Right lobe of liver (tissue), 4 donors: ENCODE results near the gene PRKCZ.

Source experiments
- POLR2A ChIP-seq: fragments of 450-650 bp; IDR thresholded peaks from one replicate; pipeline ENCODE4 v1.6.1; 2017; ENCODE audit warnings: antibody characterized with exemption, mild to moderate bottlenecking
- TF ChIP-seq, protein P1 (sequence below), 4 donors: fragments of 200-600 bp in 3 of 4; fragments of 450-650 bp in 1 of 4; IDR thresholded peaks; one replicate each; pipeline versions ENCODE4 v1.5.1 to v1.8.0; 2016 to 2022; ENCODE audit warnings: antibody characterized with exemption in 4 of 4, mild to moderate bottlenecking in 2 of 4
- donor health status: DM: no; HTN: no; CAD: no.
- donor health status: DM: no; HTN: no; CAD: no.
- donor health status: DM: no; HTN: yes; CAD: no.

DNA sequence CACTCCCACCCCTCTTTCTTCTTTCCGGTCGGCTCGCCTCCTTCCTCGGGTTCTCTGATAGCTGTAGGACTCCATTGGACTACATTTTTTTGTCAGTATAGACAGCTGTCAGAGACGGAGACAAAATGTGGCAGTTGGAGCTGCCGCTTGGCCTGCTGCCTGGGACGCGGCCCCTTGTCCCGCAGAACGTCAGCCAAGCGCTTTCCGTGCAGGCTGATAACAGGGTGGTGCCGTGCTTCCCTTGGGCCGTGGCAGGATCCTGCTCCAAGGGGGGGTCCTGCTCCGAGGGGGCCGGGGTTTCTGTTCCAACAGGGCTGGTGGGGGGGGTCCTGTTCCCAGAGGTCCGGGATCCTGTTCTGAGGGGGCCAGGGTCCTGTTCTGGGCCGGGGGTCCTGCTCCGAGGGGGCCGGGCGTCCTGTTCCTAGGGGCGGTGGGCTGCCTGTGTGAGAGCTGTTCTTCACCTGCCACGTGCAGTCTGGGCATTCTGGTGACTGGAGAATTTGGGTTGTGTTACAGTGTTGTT, 182.8 kb downstream of the PRKCZ start:
- TF ChIP-seq POLR2A, result no peak
- TF ChIP-seq, protein P1, sequence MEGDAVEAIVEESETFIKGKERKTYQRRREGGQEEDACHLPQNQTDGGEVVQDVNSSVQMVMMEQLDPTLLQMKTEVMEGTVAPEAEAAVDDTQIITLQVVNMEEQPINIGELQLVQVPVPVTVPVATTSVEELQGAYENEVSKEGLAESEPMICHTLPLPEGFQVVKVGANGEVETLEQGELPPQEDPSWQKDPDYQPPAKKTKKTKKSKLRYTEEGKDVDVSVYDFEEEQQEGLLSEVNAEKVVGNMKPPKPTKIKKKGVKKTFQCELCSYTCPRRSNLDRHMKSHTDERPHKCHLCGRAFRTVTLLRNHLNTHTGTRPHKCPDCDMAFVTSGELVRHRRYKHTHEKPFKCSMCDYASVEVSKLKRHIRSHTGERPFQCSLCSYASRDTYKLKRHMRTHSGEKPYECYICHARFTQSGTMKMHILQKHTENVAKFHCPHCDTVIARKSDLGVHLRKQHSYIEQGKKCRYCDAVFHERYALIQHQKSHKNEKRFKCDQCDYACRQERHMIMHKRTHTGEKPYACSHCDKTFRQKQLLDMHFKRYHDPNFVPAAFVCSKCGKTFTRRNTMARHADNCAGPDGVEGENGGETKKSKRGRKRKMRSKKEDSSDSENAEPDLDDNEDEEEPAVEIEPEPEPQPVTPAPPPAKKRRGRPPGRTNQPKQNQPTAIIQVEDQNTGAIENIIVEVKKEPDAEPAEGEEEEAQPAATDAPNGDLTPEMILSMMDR (IDR thresholded peaks at IDR 0.05), result no peak
